Stimulated activated CD4-positive, alpha-beta T cell treated with anti-CD3 and anti-CD28 coated beads, Interleukin-4, amount 100 ng/mL, for 24 hours (primary cell): Measurements from ENCODE around the gene FMN2.
"Not testable (repeated sequence)": the region's sequence is repeated elsewhere in the genome, so short reads cannot be mapped to it uniquely, and the experiment has no call there.

Experiments
- DNase-seq: peaks from one replicate; pipeline ENCODE4 v3.0.0-alpha.2; 2020

FMN2 gene

DNA sequence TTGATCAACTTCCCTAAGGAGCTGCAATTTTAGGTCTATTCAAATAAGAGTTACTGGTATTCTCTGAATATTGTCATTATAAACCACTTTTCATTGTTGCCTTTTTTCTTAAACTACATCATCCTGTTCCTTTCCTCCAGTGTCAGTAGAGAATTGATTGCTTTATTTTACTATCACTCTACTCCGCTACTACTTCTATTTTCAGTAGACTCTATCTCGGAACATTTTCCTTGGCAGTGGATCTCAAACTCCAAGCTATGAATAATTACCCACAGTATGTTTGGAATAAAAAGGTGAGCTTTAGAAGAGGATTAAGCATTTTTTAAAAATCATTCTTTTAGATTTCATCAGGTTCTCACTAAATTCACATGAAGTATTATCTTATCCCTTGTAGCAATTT, 295.4 kb downstream of the FMN2 start:
- DNase-seq, result no peak

DNA sequence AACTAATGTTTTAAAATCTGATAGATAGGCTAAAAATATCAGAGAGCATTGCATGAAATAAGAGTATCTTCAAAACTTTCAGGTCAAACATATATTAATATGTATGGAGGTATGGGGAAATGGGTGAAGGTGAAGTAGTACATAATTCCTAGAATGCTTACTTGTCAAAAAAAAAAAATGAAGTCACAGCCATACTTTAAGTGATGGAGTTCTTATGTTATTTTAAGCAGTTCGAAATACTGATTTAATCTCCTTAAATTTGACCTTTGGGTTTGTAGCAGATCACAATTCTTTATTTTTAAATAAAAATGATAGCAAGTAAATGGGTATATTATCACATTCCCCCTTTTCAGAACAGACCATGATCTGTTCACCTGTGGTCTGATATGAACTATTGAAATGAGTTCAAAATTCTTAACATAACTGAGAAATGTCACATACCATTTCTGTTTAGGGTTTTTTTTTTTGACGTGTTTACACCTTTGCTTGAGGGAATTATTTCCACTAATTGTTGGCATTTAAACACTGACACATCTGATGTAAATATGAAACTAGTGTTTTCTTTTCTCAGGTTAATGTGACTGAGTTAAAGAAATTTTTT, 300.1 kb downstream of the FMN2 start:
- DNase-seq, result no peak

GRCh38 chr1:240394353-240394752, 302.7 kb downstream of the FMN2 start:
- no peak for DNase-seq

DNA sequence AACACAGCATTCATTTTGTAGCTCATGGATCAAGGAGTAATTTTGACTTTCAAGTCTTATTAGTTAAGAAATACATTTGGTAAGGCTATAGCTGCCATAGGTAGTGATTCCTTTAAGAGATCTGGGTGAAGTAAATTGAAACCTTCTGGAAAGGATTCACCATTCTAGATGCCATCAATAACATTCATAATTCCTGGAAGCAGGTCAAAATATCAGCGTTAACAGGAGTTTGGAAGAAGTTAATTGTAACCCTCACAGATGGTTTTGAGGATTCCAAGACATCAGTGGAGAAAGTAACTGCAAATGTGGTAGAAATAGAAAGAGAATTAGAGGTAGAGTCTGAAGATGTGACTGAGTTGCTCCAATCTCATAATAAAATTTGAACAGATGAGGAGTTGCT, 303.7 kb downstream of the FMN2 start:
- no peak for DNase-seq

- DNase-seq, result no peak
Measured at GRCh38 chr1:240399381-240399780, 307.7 kb downstream of the FMN2 start.

DNA sequence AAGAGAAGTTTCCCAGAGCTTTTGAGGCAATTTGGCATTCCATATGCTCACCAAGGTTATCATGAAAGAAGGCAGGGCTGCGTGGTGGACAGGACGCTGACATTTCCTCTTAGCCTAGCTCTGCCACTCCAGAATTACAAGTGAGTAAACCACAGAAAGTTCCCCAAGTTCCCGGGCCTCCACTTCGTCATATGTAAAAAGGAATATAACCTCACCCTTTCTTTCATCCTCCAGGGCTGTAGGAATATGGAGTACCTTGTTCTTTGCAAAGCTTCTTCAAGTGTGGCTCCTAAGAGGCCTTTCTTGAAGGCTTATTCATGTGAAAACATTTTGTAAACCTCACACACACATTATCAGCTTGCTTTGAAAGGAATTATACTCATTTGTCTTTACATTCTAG, 310.0 kb downstream of the FMN2 start:
- no peak for DNase-seq

- no peak for DNase-seq
Measured at GRCh38 chr1:240402326-240402725, 310.6 kb downstream of the FMN2 start.

DNA sequence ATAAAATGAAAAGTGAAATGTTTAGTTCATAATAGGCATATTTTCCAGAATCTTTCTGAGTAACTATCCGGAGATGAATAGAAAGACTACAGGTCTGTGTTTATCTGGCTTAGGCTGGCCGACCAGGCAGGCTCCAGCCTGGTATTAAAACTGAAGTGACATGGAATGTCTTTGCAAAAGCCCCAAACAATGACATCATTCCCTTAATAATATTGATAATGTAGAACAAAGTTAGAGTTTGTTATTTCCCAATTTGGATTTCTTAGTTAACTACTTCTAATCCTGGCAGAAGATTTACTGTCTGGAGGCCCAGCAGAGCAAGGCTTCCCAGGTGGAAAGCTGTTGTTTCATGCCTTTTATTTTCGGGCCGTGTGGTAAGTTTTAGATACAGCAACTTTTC, 312.6 kb downstream of the FMN2 start:
- DNase-seq, result no peak

GRCh38 chr1:240405751-240406150, 314.1 kb downstream of the FMN2 start:
- DNase-seq, result no peak

GRCh38 chr1:240407407-240407806, 315.7 kb downstream of the FMN2 start:
- DNase-seq, result no peak

- no peak for DNase-seq
Measured at GRCh38 chr1:240409615-240410014, 317.9 kb downstream of the FMN2 start.

DNA sequence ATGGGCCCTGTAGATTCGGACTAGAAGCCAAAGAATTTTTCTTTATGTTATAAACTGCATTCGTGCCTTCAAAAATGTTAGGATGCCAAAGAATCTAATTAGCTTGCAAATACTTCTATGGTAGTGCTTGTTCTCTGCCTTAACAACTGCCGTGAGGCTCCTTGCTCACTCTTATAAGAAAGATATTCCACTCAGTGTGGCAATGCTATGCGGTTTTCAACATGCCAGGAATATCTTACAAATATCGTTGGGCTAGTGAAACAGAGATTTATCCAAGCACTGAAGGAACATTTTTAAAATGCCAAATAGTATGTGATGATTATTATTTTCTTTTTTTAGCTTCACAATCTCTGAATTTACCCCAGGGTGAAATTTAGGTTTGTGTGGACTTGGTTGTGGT, 322.0 kb downstream of the FMN2 start:
- DNase-seq, result no peak

DNA sequence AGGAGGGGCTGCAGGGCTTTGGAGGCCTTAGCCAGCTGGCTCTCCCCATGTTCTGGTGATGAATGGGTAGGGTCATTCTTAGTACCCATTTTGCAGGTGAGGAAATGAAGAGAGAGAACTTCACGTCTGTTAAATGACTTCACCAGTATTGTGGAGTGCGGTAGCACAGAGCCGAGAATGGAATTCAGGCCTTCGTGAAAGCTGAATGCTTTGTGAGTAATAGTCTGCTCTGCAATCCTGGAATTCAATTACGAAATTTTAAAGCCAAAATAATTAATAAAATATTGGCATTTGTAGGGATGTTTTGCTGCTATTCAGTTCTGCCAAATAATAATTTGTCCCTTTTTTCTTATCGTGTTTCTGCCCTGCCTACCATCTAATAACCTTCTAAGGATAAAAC, 322.6 kb downstream of the FMN2 start:
- DNase-seq, result no peak

GRCh38 chr1:240415011-240415410, 323.3 kb downstream of the FMN2 start:
- DNase-seq, result not testable (repeated sequence)

DNA sequence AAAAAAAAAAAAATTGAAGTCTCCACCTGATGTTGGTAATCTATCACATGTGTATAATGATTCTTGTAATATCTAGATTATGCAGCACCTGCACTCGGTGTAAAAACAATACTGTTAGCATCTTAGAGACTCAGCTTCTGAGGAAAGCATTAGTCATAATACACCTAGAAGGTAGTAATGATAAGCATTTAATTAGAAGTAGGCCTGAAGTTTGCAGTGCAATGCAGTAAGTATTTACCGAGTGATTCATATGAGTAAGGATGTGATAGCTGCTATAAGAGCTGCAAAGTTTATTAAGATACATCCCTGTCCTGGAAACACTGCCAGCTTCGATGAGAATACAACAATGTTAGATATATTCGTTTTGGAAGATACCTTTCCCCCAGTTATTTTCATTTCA, 323.8 kb downstream of the FMN2 start:
- no peak for DNase-seq

- DNase-seq, result no peak
Measured at GRCh38 chr1:240417317-240417716, 325.6 kb downstream of the FMN2 start.

DNA sequence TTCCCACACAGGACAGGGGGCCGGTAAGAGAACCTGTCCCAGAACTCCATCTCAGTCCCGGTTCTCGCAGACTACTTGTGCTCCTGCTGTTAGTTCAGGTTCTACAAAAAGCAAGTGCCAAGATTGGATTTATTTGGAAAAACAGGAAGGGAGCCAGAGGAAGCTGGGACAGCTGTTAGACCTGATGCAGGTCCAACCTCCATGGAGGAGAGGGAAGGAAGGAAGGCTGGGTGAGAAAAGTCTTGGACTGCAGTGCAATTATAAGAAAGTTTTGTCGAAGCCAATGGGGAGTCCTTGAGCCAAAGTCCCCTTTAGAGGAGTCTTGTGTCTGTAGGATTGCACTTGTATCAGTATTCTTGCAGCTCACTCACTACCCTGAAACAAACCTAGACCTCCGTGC, 329.1 kb downstream of the FMN2 start:
- DNase-seq, result no peak

DNA sequence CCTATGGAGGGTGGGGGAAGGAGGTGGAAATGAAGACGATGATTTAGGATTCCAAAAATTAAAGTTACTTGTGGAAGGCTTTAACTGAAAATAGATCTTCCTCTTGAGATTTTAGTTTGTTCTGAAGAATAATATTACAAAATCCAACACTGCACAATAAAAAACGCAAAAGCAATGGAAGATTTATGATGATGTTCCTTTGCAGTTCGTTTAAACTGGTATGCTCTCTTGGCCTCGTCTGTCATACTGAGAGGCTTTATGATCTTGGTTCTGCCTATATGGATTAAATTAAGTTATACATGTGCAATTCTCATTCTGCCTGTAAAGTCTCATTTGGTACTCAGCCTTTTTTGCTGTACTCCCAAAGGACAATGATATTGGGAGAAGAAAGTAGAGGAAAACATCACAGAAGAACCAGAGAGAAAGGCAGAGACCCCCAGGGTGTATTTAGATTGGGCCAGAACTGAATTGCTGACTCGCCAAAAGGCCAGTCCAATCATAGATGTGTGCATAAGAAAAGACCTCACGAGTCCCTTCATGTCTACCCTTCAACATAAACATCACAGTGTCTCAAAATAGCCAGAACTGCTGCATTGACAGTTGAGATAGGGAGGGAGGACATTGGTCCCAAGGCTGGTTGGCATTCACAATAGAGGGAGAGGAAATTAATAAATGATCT, 331.7 kb downstream of the FMN2 start:
- DNase-seq, result no peak

GRCh38 chr1:240424740-240425464, 333.2 kb downstream of the FMN2 start:
- DNase-seq, result no peak

- DNase-seq, result no peak
Measured at GRCh38 chr1:240426051-240426450, 334.4 kb downstream of the FMN2 start.

DNA sequence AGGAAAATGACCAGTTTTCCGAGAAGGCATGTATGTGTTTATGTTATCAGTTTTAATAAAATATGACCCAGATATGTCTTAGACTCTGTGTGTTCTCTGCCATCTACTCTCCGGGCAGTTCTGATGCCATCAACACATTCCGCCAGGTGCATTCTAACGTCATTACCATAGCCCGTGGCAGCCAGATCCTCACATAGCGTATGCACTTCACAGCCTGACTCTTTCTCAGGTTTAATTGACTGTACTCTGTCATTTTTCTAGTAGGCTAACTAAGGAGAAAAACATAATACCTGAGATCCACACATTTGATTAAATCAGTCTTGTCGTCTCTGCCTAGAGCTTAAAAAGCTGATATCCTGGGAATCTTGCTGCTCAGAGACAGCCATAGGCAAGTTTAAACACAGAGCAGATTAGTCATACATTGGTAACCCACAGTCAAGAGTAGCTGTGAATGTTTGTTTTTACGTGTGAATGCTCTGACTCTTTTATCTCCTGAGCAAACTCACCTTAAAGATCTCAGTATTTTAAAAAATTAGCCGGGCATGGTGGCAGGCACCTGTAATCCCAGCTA, 344.4 kb downstream of the FMN2 start:
- DNase-seq, result no peak

- DNase-seq, result no peak
Measured at GRCh38 chr1:240441669-240442068, 350.0 kb downstream of the FMN2 start.

DNA sequence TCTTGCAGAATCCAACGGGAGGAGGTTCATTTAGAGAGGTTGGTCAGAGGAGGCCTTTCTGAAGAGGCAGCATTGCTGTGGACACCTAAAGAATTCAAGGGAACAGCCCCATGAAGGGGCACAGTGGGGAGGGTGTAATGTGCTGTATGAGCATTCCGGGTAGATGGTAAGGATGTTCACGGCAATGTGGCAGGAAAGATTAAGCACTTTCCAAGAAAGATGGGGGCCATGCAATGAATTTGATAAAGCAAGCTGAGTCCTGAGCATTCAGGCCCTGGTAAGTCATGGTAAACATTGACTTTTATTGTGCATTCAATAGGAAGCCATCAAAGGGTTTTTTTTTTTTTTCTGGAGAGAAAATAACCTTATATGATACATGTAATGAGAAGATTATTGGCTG, 353.7 kb downstream of the FMN2 start:
- no peak for DNase-seq

GRCh38 chr1:240455228-240455821, 363.6 kb downstream of the FMN2 start:
- no peak for DNase-seq
